IPS DF 19.7 (cell line): Measurements from ENCODE around the gene CHID1.

ENCODE experiments used
- DNase-seq: peaks from one replicate; pipeline ENCODE4 v3.0.0-alpha.2; 2013; ENCODE audit warnings: low read depth, low spot score

CHID1 gene

GRCh38 chr11:865462-866430, 44.9 kb downstream of the CHID1 start:
- no peak for DNase-seq

- DNase-seq, result no peak
Observed at GRCh38 chr11:864898-865297, 45.7 kb downstream of the CHID1 start.

- DNase-seq, result no peak
Observed at GRCh38 chr11:863910-864827, 46.4 kb downstream of the CHID1 start.

GRCh38 chr11:863023-863909, 47.3 kb downstream of the CHID1 start:
- DNase-seq, result no peak

GRCh38 chr11:862696-863022, 48.0 kb downstream of the CHID1 start:
- DNase-seq, result no peak

GRCh38 chr11:862081-862661, 48.4 kb downstream of the CHID1 start:
- no peak for DNase-seq

GRCh38 chr11:861105-861479, 49.5 kb downstream of the CHID1 start:
- DNase-seq, result no peak

- DNase-seq, result no peak
Observed at GRCh38 chr11:860234-861104, 50.1 kb downstream of the CHID1 start.

GRCh38 chr11:859394-860131, 51.0 kb downstream of the CHID1 start:
- no peak for DNase-seq

- DNase-seq, result no peak
Observed at GRCh38 chr11:858762-859339, 51.8 kb downstream of the CHID1 start.

GRCh38 chr11:858053-858761, 52.4 kb downstream of the CHID1 start:
- no peak for DNase-seq

GRCh38 chr11:856397-856796, 54.2 kb downstream of the CHID1 start:
- DNase-seq, result no peak

GRCh38 chr11:855796-856195, 54.8 kb downstream of the CHID1 start:
- no peak for DNase-seq

GRCh38 chr11:855330-855674, 55.3 kb downstream of the CHID1 start:
- no peak for DNase-seq

- DNase-seq, result no peak
Observed at GRCh38 chr11:854601-855329, 55.8 kb downstream of the CHID1 start.

- DNase-seq, result no peak
Observed at GRCh38 chr11:853682-854448, 56.7 kb downstream of the CHID1 start.

- DNase-seq, result no peak
Observed at GRCh38 chr11:852762-853161, 57.8 kb downstream of the CHID1 start.
